ENCODE data around the gene FAM117A. TPM values are rescaled to one million over a fixed set of nuclear protein-coding genes. Genes with fewer than 3 reads are reported as not detected.

Gene FAM117A
- total and polyA plus RNA-seq, 2 donors (not counting 3 experiments of a cell fraction or from before 2014, with no cell fraction given): 12.2 to 24.1 TPM

DNA sequence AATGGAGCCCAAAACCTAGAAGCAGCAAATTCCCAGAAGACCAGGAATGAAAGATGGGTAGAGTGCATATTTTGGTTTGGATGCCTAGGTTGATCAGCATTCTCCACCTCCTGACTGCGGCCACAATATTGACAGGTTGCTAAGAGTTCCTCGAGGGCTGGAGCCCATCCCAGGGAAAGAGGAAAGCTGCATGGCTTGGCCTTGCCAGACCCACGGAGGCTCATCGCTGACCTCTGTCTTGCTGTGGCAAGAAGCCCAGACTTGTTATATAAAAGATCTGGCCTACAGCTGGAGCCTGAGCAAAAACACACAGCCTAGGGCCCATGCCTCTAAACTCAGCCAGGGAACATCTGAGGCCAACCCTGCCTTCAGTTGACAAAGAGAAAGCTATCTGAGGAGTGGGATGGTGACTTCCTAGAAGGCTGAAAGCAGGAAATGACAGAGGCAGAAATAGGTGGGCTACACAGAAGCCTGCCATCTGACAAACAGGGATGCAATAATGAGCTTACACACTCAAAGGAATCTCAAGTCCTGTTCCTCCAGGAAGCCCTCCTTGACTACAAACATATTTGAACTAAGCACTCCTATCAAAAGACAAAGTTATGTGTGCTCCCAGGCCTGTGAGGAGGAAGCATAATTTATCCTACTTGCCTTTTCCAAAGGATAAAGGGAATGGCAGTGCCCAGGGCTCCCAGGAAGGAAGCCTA, 33.7 kb downstream of the FAM117A start:
- Histone ChIP-seq H4K20me1 (replicated peaks; ENCODE audit: control insufficient read depth, extremely low read depth, insufficient read depth, low read length) (no peaks in the 10 kb centered on the region), H3K4me1 (ENCODE audit: control insufficient read depth, extremely low read depth, insufficient read depth, low read length) (no peaks in the 10 kb centered on the region), H3K9ac (replicated peaks; ENCODE audit: extremely low read depth, insufficient read depth, low read length) (no peak overlapping the region), H3K27ac (ENCODE audit: insufficient read depth, low read depth, low read length) (no peak overlapping the region), H3K79me2 (ENCODE audit: control insufficient read depth, insufficient read depth, low read length) (no peaks in the 10 kb centered on the region), H3K9me1 (replicated peaks; ENCODE audit: control insufficient read depth, extremely low read depth, insufficient read depth, low read length) (no peaks in the 10 kb centered on the region), H3K4me2 (ENCODE audit: insufficient read depth, low read length) (no peak overlapping the region), H3K9me3 (replicated peaks; ENCODE audit: control insufficient read depth, insufficient read depth, low read length) (no peaks in the 10 kb centered on the region), H3K27me3 (ENCODE audit: control insufficient read depth in 2 of 2, insufficient read depth in 2 of 2, low read length in 2 of 2) (no peaks in the 10 kb centered on the region), H2AFZ (ENCODE audit: low read depth, low read length) (no peak overlapping the region), H3K4me3 (replicated peaks in 1 of 3; ENCODE audit: insufficient read depth in 1 of 3, low read depth in 1 of 3, low read length in 3 of 3) (no peak overlapping the region), H3K36me3 (ENCODE audit: control insufficient read depth in 2 of 2, extremely low read depth in 1 of 2, insufficient read depth in 2 of 2, low read length in 2 of 2) (peaks cover 0 to 9% of the 10 kb centered on the region in 2 experiments)
- BruUV-seq (replicated peaks): no TSS peak
- FAIRE-seq (no peak), DNase-seq (ENCODE audit: low read depth, low spot score) (peak; percentile 64)
- CTCF ChIA-PET: interaction anchor here (0.8 to 1.3 kb wide), 4 partner anchors 12 to 173 kb away, joined by 3 to 4 read pairs (median 4); no protein-coding TSS in a partner anchor
- POLR2A ChIA-PET: interaction anchor here (1.1 kb wide), 1 partner anchor 58 kb away, joined by 3 read pairs; the partner anchor contains the start of gene KAT7
- TF ChIP-seq GATA2 (IDR thresholded peaks at IDR 0.05; ENCODE audit: insufficient read depth, insufficient read length, low read depth, low read length) (no peak), MYC (IDR thresholded peaks at IDR 0.05; ENCODE audit: low read depth, low read length) (no peak), POLR2A (IDR thresholded peaks at IDR 0.05; ENCODE audit: low read depth, low read length) (no peak), FOS (IDR thresholded peaks at IDR 0.05; ENCODE audit: borderline replicate concordance, insufficient read depth, low read length) (no peak), POLR2AphosphoS5 (IDR thresholded peaks at IDR 0.05; ENCODE audit: insufficient read depth, low read depth, low read length) (no peak), EZH2 (IDR thresholded peaks at IDR 0.05; ENCODE audit: borderline replicate concordance, low read depth, low read length, severe bottlenecking) (no peak), JUN (IDR thresholded peaks at IDR 0.05; ENCODE audit: borderline replicate concordance, insufficient read depth, insufficient read length, low read depth) (no peak)
- TF ChIP-seq, protein P1, sequence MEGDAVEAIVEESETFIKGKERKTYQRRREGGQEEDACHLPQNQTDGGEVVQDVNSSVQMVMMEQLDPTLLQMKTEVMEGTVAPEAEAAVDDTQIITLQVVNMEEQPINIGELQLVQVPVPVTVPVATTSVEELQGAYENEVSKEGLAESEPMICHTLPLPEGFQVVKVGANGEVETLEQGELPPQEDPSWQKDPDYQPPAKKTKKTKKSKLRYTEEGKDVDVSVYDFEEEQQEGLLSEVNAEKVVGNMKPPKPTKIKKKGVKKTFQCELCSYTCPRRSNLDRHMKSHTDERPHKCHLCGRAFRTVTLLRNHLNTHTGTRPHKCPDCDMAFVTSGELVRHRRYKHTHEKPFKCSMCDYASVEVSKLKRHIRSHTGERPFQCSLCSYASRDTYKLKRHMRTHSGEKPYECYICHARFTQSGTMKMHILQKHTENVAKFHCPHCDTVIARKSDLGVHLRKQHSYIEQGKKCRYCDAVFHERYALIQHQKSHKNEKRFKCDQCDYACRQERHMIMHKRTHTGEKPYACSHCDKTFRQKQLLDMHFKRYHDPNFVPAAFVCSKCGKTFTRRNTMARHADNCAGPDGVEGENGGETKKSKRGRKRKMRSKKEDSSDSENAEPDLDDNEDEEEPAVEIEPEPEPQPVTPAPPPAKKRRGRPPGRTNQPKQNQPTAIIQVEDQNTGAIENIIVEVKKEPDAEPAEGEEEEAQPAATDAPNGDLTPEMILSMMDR (IDR thresholded peaks at IDR 0.05; ENCODE audit: extremely low read depth in 1 of 2, insufficient read depth in 1 of 2, low read depth in 1 of 2, low read length in 2 of 2): no peak
- TF ChIP-seq, protein P2, sequence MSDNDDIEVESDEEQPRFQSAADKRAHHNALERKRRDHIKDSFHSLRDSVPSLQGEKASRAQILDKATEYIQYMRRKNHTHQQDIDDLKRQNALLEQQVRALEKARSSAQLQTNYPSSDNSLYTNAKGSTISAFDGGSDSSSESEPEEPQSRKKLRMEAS (IDR thresholded peaks at IDR 0.05; ENCODE audit: insufficient read depth, insufficient read length): no peak
- dilution Hi-C loops (cut with MboI; ENCODE audit: extremely low pct_ligation_motif_present, low sequenced_read_pairs) (no loop called here), intact Hi-C loops (cut with micrococcal nuclease) (no loop called here)

All from endothelial cell of umbilical vein (primary cell).